ENCODE results near the gene CCNY. TPM values are rescaled to one million over a fixed set of nuclear protein-coding genes. Genes with fewer than 3 reads are reported as not detected.

The CCNY gene
- total and polyA plus RNA-seq, 5 donors = 27.7 to 72.1 (median 64.3) TPM

- intact Hi-C loops (cut with DNase I) = no loop called here
These were observed 161.6 kb downstream of the CCNY start for GRCh38 chr10:35497909-35498308.

GRCh38 chr10:35498693-35499092 lies 162.4 kb downstream of the CCNY start:
- Histone ChIP-seq H3K4me3 (ENCODE audit: low read length) (no peak overlapping the region), H3K27ac (ENCODE audit: low read length) (no peak overlapping the region), H3K4me1 (ENCODE audit: control insufficient read depth, insufficient read depth, low read length) (peaks cover 2% of the 10 kb centered on the region), H3K27me3 (ENCODE audit: control insufficient read depth, insufficient read depth) (no peaks in the 10 kb centered on the region), H3K9me3 (ENCODE audit: control insufficient read depth, low read length) (no peaks in the 10 kb centered on the region)
- DNase-seq = no peak
- no peak for ATAC-seq
- intact Hi-C loops (cut with DNase I) = no loop called here
- 95% methylated on average over 5 of the region's 5 CpGs for WGBS

More at GRCh38 chr10:35497909-35498308, 161.6 kb downstream of the CCNY start:
- Histone ChIP-seq H3K4me3 (ENCODE audit: low read length) (no peak overlapping the region), H3K27ac (ENCODE audit: low read length) (no peak overlapping the region), H3K27me3 (ENCODE audit: control insufficient read depth, insufficient read depth) (no peaks in the 10 kb centered on the region), H3K9me3 (ENCODE audit: control insufficient read depth, low read length) (no peaks in the 10 kb centered on the region), H3K4me1 (ENCODE audit: control insufficient read depth, insufficient read depth, low read length) (peaks cover 2% of the 10 kb centered on the region)
- 96% methylated on average over 3 of the region's 3 CpGs for WGBS
- no peak for ATAC-seq
- DNase-seq = no peak

GRCh38 chr10:35501923-35502322 lies 165.6 kb downstream of the CCNY start:
- Histone ChIP-seq H3K27ac (ENCODE audit: low read length) (no peak overlapping the region), H3K4me3 (ENCODE audit: low read length) (no peak overlapping the region), H3K9me3 (ENCODE audit: control insufficient read depth, low read length) (no peaks in the 10 kb centered on the region), H3K27me3 (ENCODE audit: control insufficient read depth, insufficient read depth) (no peaks in the 10 kb centered on the region), H3K4me1 (ENCODE audit: control insufficient read depth, insufficient read depth, low read length) (no peaks in the 10 kb centered on the region)
- intact Hi-C loops (cut with DNase I) = no loop called here
- ATAC-seq = no peak
- no peak for DNase-seq
- WGBS = 97% methylated on average over 2 of the region's 2 CpGs

- intact Hi-C loops (cut with DNase I) = no loop called here
- no peaks in the 10 kb centered on the region for H3K4me1 ChIP-seq (ENCODE audit: control insufficient read depth, insufficient read depth, low read length)
- H3K9me3 ChIP-seq (ENCODE audit: control insufficient read depth, low read length) = no peaks in the 10 kb centered on the region
- ATAC-seq (no peak), DNase-seq (no peak)
- no peaks in the 10 kb centered on the region for H3K27me3 ChIP-seq (ENCODE audit: control insufficient read depth, insufficient read depth)
- 90% methylated on average over 4 of the region's 4 CpGs for WGBS
- no peak overlapping the region for H3K27ac ChIP-seq (ENCODE audit: low read length)
- no peak overlapping the region for H3K4me3 ChIP-seq (ENCODE audit: low read length)
These were observed 166.4 kb downstream of the CCNY start for GRCh38 chr10:35502692-35503091.

GRCh38 chr10:35503578-35503977 lies 167.3 kb downstream of the CCNY start:
- H3K4me1 ChIP-seq (ENCODE audit: control insufficient read depth, insufficient read depth, low read length) = no peaks in the 10 kb centered on the region
- no peaks in the 10 kb centered on the region for H3K27me3 ChIP-seq (ENCODE audit: control insufficient read depth, insufficient read depth)
- no peak overlapping the region for H3K4me3 ChIP-seq (ENCODE audit: low read length)
- no peak for ATAC-seq
- no peak for DNase-seq
- no peak overlapping the region for H3K27ac ChIP-seq (ENCODE audit: low read length)
- 49% methylated on average over 5 of the region's 5 CpGs for WGBS
- H3K9me3 ChIP-seq (ENCODE audit: control insufficient read depth, low read length) = no peaks in the 10 kb centered on the region
- intact Hi-C loops (cut with DNase I) = no loop called here

GRCh38 chr10:35504132-35504531 lies 167.8 kb downstream of the CCNY start:
- H3K9me3 ChIP-seq (ENCODE audit: control insufficient read depth, low read length) = no peaks in the 10 kb centered on the region
- no peaks in the 10 kb centered on the region for H3K4me1 ChIP-seq (ENCODE audit: control insufficient read depth, insufficient read depth, low read length)
- ATAC-seq (no peak), DNase-seq (no peak)
- H3K27me3 ChIP-seq (ENCODE audit: control insufficient read depth, insufficient read depth) = no peaks in the 10 kb centered on the region
- WGBS = 99% methylated on average over 1 of the region's 1 CpG
- H3K27ac ChIP-seq (ENCODE audit: low read length) = no peak overlapping the region
- H3K4me3 ChIP-seq (ENCODE audit: low read length) = no peak overlapping the region
- intact Hi-C loops (cut with DNase I) = no loop called here

GRCh38 chr10:35505241-35505873 lies 169.0 kb downstream of the CCNY start:
- DNase-seq (no peak), ATAC-seq (no peak)
- no peaks in the 10 kb centered on the region for H3K27me3 ChIP-seq (ENCODE audit: control insufficient read depth, insufficient read depth)
- 69% methylated on average over 3 of the region's 3 CpGs for WGBS
- intact Hi-C loops (cut with DNase I) = no loop called here
- no peak overlapping the region for H3K27ac ChIP-seq (ENCODE audit: low read length)
- no peak overlapping the region for H3K4me3 ChIP-seq (ENCODE audit: low read length)
- no peaks in the 10 kb centered on the region for H3K9me3 ChIP-seq (ENCODE audit: control insufficient read depth, low read length)
- no peaks in the 10 kb centered on the region for H3K4me1 ChIP-seq (ENCODE audit: control insufficient read depth, insufficient read depth, low read length)

GRCh38 chr10:35506741-35507140 lies 170.4 kb downstream of the CCNY start:
- Histone ChIP-seq H3K27ac (ENCODE audit: low read length) (no peak overlapping the region), H3K4me1 (ENCODE audit: control insufficient read depth, insufficient read depth, low read length) (peaks cover 3% of the 10 kb centered on the region), H3K27me3 (ENCODE audit: control insufficient read depth, insufficient read depth) (no peaks in the 10 kb centered on the region), H3K4me3 (ENCODE audit: low read length) (no peak overlapping the region), H3K9me3 (ENCODE audit: control insufficient read depth, low read length) (no peaks in the 10 kb centered on the region)
- intact Hi-C loops (cut with DNase I) = no loop called here
- ATAC-seq (no peak), DNase-seq (no peak)

GRCh38 chr10:35507519-35508109 lies 171.3 kb downstream of the CCNY start:
- no peak overlapping the region for H3K4me3 ChIP-seq (ENCODE audit: low read length)
- no peaks in the 10 kb centered on the region for H3K9me3 ChIP-seq (ENCODE audit: control insufficient read depth, low read length)
- intact Hi-C loops (cut with DNase I) = no loop called here
- DNase-seq (no peak), ATAC-seq (no peak)
- peaks cover 3% of the 10 kb centered on the region for H3K4me1 ChIP-seq (ENCODE audit: control insufficient read depth, insufficient read depth, low read length)
- WGBS = 94% methylated on average over 8 of the region's 8 CpGs
- H3K27me3 ChIP-seq (ENCODE audit: control insufficient read depth, insufficient read depth) = no peaks in the 10 kb centered on the region
- no peak overlapping the region for H3K27ac ChIP-seq (ENCODE audit: low read length)

- WGBS = 81% methylated on average over 1 of the region's 1 CpG
- peaks cover 3% of the 10 kb centered on the region for H3K4me1 ChIP-seq (ENCODE audit: control insufficient read depth, insufficient read depth, low read length)
- H3K27ac ChIP-seq (ENCODE audit: low read length) = no peak overlapping the region
- no peak for DNase-seq
- H3K27me3 ChIP-seq (ENCODE audit: control insufficient read depth, insufficient read depth) = no peaks in the 10 kb centered on the region
- no peak overlapping the region for H3K4me3 ChIP-seq (ENCODE audit: low read length)
- no peak for ATAC-seq
- intact Hi-C loops (cut with DNase I) = no loop called here
- no peaks in the 10 kb centered on the region for H3K9me3 ChIP-seq (ENCODE audit: control insufficient read depth, low read length)
These were observed 172.3 kb downstream of the CCNY start for GRCh38 chr10:35508647-35509046.

- Histone ChIP-seq H3K4me1 (ENCODE audit: control insufficient read depth, insufficient read depth, low read length) (peaks cover 3% of the 10 kb centered on the region), H3K27ac (ENCODE audit: low read length) (no peak overlapping the region), H3K27me3 (ENCODE audit: control insufficient read depth, insufficient read depth) (no peaks in the 10 kb centered on the region), H3K4me3 (ENCODE audit: low read length) (no peak overlapping the region), H3K9me3 (ENCODE audit: control insufficient read depth, low read length) (no peaks in the 10 kb centered on the region)
- ATAC-seq (no peak), DNase-seq (no peak)
- intact Hi-C loops (cut with DNase I) = no loop called here
- 96% methylated on average over 8 of the region's 8 CpGs for WGBS
These were observed 174.6 kb downstream of the CCNY start for GRCh38 chr10:35510891-35511290.

- H3K9me3 ChIP-seq (ENCODE audit: control insufficient read depth, low read length) = no peaks in the 10 kb centered on the region
- no peak overlapping the region for H3K27ac ChIP-seq (ENCODE audit: low read length)
- DNase-seq (no peak), ATAC-seq (no peak)
- no peaks in the 10 kb centered on the region for H3K27me3 ChIP-seq (ENCODE audit: control insufficient read depth, insufficient read depth)
- intact Hi-C loops (cut with DNase I) = no loop called here
- 86% methylated on average over 8 of the region's 8 CpGs for WGBS
- H3K4me3 ChIP-seq (ENCODE audit: low read length) = no peak overlapping the region
- H3K4me1 ChIP-seq (ENCODE audit: control insufficient read depth, insufficient read depth, low read length) = peaks cover 3% of the 10 kb centered on the region
These were observed 175.3 kb downstream of the CCNY start for GRCh38 chr10:35511647-35512046.
